HS-27A (cell line): Measurements from ENCODE around the gene RPS19BP1.

ENCODE experiments used
- DNase-seq: peaks from one replicate; pipeline ENCODE4 v3.0.0-alpha.2; 2012; ENCODE audit warnings: low read depth, missing footprints

Gene RPS19BP1

GRCh38 chr22:39532215-39533073 is at the start of gene RPS19BP1:
Gene RPS19BP1 (minus strand): TSS chr22:39532748. CDS start chr22:39532738, 10 bp downstream.
- peak; percentile 98 for DNase-seq

GRCh38 chr22:39581303-39581702 is 48.8 kb upstream of the RPS19BP1 start:
- DNase-seq = no peak

GRCh38 chr22:39580795-39581194 is 48.2 kb upstream of the RPS19BP1 start:
- no peak for DNase-seq

DNA sequence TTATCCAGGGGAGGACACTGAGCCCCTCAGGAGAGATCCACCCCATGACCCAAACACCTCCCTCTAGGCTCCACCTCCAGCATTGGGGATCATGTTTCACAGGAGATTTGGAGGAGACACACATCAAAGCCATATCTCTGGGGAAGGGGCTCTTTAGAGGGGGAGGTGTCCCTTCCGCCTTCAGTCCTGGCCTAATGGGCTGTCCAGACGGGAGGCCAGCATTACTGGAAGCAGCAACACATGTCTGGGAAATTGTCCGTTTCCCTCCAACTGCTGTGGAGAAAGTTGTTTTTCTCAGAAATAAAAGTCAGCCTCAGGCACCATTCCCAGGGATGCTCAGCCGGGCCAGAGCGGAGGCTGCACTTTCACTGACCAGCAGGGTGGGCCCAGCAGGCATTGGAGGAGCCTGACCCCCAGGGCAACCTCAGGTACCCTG is 47.5 kb upstream of the RPS19BP1 start:
- no peak for DNase-seq

DNA sequence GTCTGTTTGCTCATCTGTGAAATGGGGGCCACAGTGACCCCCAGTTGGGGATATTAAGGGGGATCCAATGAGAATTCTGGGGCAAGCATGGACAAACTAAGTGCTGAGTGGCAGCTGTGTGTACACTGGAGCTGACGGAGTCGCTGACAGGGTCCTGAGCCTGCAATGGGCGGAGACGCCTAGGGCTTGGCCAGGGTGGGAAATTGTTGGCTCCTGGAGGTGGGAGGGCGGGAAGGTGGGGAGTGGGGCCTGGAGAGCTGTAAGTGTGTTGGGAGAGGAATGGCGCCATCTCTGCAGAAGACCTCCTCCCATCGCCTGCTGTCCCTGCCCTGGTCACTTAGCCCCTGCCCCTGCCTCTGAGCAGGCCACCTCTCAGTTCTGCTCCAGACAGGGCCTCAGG is 45.4 kb upstream of the RPS19BP1 start:
- no peak for DNase-seq

DNA sequence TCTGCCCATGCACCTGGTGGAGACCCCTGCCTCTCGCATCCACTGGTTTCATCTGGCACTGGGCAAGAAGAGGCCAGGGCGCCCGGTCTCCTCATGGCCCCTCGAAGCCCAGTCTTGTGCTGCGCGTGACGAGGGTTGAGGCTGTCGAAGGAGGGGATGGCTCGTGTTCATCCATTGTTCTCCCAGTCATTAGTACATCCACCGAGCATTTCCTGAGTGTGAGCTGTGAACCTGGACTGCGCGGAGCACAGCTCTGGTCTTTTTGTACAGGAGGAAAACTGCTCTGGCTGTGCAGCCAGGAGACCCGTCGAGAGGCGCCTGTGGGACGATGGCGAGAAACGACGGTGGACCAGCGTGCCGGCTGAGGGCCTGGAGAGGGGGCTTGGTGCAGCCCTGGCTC is 44.8 kb upstream of the RPS19BP1 start:
- DNase-seq = no peak

DNA sequence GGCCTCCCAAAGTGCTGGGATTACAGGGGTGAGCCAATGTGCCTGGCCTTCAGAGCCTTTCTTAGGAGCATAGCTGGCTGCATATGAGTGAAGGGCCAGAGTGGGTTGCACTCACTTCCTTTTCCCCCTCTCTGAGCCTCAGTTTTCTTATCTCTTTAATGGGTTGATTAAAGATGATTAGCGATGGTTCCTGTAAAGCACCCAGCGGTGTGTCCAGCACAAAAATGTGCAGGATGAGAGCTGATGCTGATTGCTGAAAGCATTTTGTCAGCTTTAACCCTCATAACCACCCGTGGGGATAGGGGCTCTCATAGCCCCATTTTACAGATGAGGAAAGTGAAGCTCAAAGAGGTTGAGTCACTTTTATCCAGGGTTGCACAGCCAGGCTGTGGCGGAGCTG is 43.5 kb upstream of the RPS19BP1 start:
- DNase-seq = no peak

- no peak for DNase-seq
These were observed 42.9 kb upstream of the RPS19BP1 start for GRCh38 chr22:39575552-39575825.

GRCh38 chr22:39574779-39575551 is 42.4 kb upstream of the RPS19BP1 start:
- peak; percentile 66 for DNase-seq

- no peak for DNase-seq
These were observed 39.0 kb upstream of the RPS19BP1 start for GRCh38 chr22:39571538-39571937.

DNA sequence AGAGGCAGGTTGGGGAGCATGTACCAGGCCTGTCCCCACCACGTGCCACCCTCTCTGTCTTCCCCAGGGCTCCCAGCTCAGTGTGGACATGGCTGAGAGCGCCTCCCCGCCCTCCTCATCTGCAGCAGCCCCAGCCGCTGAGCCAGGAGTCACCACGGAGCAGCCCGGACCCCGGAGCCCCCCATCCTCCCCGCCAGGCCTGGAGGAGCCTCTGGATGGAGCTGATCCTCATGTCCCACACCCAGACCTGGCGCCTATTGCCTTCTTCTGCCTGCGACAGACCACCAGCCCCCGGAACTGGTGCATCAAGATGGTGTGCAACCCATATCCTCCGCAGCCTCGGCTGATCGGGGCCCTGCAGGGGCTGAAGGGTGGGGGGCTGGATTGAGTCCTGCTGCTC is 38.1 kb upstream of the RPS19BP1 start, which contains the start of gene CACNA1I:
Gene CACNA1I, plus strand, starts transcription at position 89 of the 400 bp plus-strand sequence. Its CDS starts 0 bp downstream, at position 89.
- no peak for DNase-seq

GRCh38 chr22:39570226-39570625 is 37.7 kb upstream of the RPS19BP1 start:
- no peak for DNase-seq

DNA sequence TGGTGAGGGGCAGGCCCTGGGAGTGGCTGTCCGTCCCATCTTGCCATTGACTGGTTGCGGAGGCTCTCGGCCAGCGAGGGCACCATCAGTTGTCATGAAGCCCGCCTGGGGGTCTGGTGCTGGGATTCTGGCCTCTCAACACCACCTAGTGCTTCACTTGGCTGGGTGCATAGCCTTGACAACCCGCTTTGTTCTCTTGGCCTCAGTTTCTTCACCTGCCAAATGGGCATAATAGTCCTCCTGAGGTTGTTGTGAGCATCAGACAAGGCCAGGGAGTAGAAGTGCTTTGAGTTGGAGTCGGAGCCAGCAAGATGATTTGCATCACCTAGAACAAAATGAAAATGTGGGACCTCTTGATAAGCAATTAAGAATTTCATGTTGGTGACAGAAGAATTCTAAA is 36.5 kb upstream of the RPS19BP1 start:
- DNase-seq = no peak

GRCh38 chr22:39568278-39568981 is 35.9 kb upstream of the RPS19BP1 start:
- DNase-seq = no peak

DNA sequence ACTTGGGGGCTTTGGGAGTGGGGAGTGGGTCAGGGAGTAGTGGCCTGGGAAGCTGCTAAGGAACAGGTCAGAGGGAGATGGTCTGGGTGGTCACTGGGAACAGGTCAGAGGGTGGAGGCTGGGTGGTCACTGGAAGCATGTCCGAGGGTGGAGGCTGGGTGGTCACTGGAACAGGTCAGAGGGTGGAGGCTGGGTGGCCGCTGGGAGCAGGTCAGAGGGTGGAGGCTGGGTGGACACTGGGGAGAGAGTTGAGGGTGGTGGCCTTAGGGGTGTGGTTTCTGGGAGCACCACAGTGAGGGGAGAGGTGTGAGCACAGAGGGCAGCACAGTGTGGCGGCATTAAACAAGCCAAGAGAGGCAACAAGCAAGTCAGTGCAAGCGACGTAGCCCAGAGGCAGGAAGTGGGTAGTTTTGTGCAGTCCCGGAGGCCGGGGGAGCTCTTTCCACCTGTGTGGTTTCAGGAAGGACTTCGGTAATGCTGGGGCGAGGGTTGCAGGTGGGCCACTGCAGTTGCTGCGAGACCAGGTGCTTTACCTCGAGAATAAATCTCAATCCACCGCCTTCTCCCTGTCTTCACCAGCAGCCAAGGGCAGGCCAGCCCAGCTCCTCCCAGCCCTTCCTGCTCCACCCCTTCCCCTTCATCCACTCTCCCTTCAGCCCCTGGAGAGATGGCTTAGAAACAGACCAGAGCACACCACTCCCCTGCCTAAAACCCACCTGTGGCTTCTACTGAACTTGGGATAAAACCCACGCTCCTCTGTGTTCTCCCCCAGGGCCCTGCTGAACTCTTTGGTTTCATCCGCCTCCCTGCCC is 34.8 kb upstream of the RPS19BP1 start:
- no peak for DNase-seq

GRCh38 chr22:39565414-39565944 is 32.9 kb upstream of the RPS19BP1 start:
- DNase-seq = no peak

GRCh38 chr22:39563571-39564428 is 31.3 kb upstream of the RPS19BP1 start:
- DNase-seq = no peak

- no peak for DNase-seq
These were observed 30.4 kb upstream of the RPS19BP1 start for GRCh38 chr22:39562839-39563489.

GRCh38 chr22:39560127-39560526 is 27.6 kb upstream of the RPS19BP1 start:
- no peak for DNase-seq
